Sigmoid colon (tissue), 7 donors: ENCODE results near the gene SIN3B. TPM values are rescaled to one million over a fixed set of nuclear protein-coding genes. Genes with fewer than 3 reads are reported as not detected.

Experiments
- DNase-seq: peaks from one replicate; pipeline ENCODE4 v3.0.0-alpha.2; 2019
- H3K27ac ChIP-seq, 4 donors: fragments of 200-600 bp; sonication (generic); one replicate each; pipeline ENCODE4 v1.5.1; 2016 to 2019; ENCODE audit warnings: mild to moderate bottlenecking in 1 of 4
- H3K27me3 ChIP-seq, 3 donors: fragments of 200-600 bp; sonication (generic); one replicate each; pipeline ENCODE4 v1.5.1; 2019; ENCODE audit warnings: mild to moderate bottlenecking in 1 of 3
- H3K36me3 ChIP-seq, 4 donors: fragments of 200-600 bp; sonication (generic); one replicate each; pipeline ENCODE4 v1.5.1; 2016 to 2019
- H3K4me1 ChIP-seq, 4 donors: fragments of 200-600 bp; sonication (generic); one replicate each; pipeline ENCODE4 v1.5.1; 2017 to 2019
- H3K4me3 ChIP-seq, 4 donors: fragments of 200-600 bp; sonication (generic); one replicate each; pipeline ENCODE4 v1.5.1; 2017 to 2019; ENCODE audit warnings: mild to moderate bottlenecking in 2 of 4, moderate library complexity in 1 of 4
- H3K9me3 ChIP-seq, 4 donors: fragments of 200-600 bp in 3 of 4; sonication (generic) in 3 of 4; one replicate each; pipeline versions ENCODE4 v1.5.1 to v1.6.1; 2013 to 2019
- CTCF ChIP-seq, 4 experiments: fragments of 450-650 bp in 3 of 4; fragments of 200-600 bp in 1 of 4; IDR thresholded peaks; one replicate each; pipeline ENCODE4 v1.5.1; 2016 to 2019; ENCODE audit warnings: antibody characterized with exemption in 4 of 4, mild to moderate bottlenecking in 3 of 4, moderate library complexity in 2 of 4
- EP300 ChIP-seq, 4 donors: sonication (generic); formaldehyde crosslinking; IDR thresholded peaks; one replicate each; pipeline ENCODE4 v1.6.1; 2017; ENCODE audit warnings: antibody characterized with exemption in 4 of 4
- POLR2A ChIP-seq, 2 donors: fragments of 450-650 bp; IDR thresholded peaks; one replicate each; pipeline ENCODE4 v1.6.1; 2016; ENCODE audit warnings: antibody characterized with exemption in 2 of 2, mild to moderate bottlenecking in 2 of 2, moderate library complexity in 2 of 2
- POLR2AphosphoS5 ChIP-seq, 4 donors: sonication (generic); formaldehyde crosslinking; IDR thresholded peaks; one replicate each; pipeline ENCODE4 v1.6.1; 2017; ENCODE audit warnings: antibody characterized with exemption in 4 of 4
- WGBS, 2 donors: extraction: QIAGEN DNeasy Blood & Tissue Kit; methylation state at CpG; one replicate each; pipeline ENCODE4 v1.1.7; 2013; 5-methylcytosine and 5-hydroxymethylcytosine counted together
- intact Hi-C: fragments of 100-400 bp; cut with DNase I; formaldehyde crosslinking; loops from one replicate; pipeline ENCODE4 v1.15.1; 2023
- polyA plus RNA-seq, 3 donors: library from polyadenylated mRNA; stranded (reverse); fragments of 200-250 nt; gene quantifications; one replicate each; pipeline ENCODE4 v1.2.3, GENCODE V29; 2013
- total RNA-seq, 4 donors: library from RNA; depleted of rRNA; stranded (reverse); fragments of >200 nt; gene quantifications; one replicate each; pipeline ENCODE4 v1.1.0, GENCODE V29; 2016
- donor health status: healthy with polysubstance abuse.
- donor health status: Bipolar disorder and iron deficiency.
- donor health status: healthy.

The SIN3B gene
- total and polyA plus RNA-seq, 7 donors: 5.1 to 67.3 (median 24.7) TPM

- Histone ChIP-seq H3K27ac (peak overlapping the region in 2 of 4 donors; percentile 86 to 89), H3K4me1 (peaks cover 0 to 19% (median 17%) of the 10 kb centered on the region in 4 donors), H3K9me3 (no peaks in the 10 kb centered on the region), H3K27me3 (no peaks in the 10 kb centered on the region), H3K36me3 (peaks cover 7 to 47% (median 16%) of the 10 kb centered on the region in 4 donors), H3K4me3 (peak overlapping the region in 2 of 4 donors; percentile 88 to 100)
- TF ChIP-seq POLR2AphosphoS5 (IDR thresholded peaks at IDR 0.05) (no peak), POLR2A (IDR thresholded peaks at IDR 0.05) (no peak), EP300 (IDR thresholded peaks at IDR 0.05) (no peak), CTCF (IDR thresholded peaks at IDR 0.05) (no peak)
- WGBS, 2 donors: 73 to 78% methylated on average over 3 of the region's 3 CpGs
- no peak for DNase-seq
- intact Hi-C loops: loop anchor here (5.0 kb wide), 1 partner anchor 113 kb away; the partner anchor contains the start of gene NWD1
Observed at GRCh38 chr19:16830679-16831078, 1.5 kb downstream of the SIN3B start.

- Histone ChIP-seq H3K27me3 (no peaks in the 10 kb centered on the region), H3K27ac (no peak overlapping the region), H3K4me1 (peaks cover 0 to 13% (median 12%) of the 10 kb centered on the region in 4 donors), H3K4me3 (no peak overlapping the region), H3K36me3 (peaks cover 7 to 56% (median 20%) of the 10 kb centered on the region in 4 donors), H3K9me3 (no peaks in the 10 kb centered on the region)
- intact Hi-C loops: loop anchor here (5.0 kb wide), 1 partner anchor 114 kb away; the partner anchor contains the start of gene NWD1
- no peak for DNase-seq
- 96 to 97% methylated on average over 9 of the region's 9 CpGs for WGBS, 2 donors
- TF ChIP-seq CTCF (IDR thresholded peaks at IDR 0.05): no peak
- TF ChIP-seq EP300 (IDR thresholded peaks at IDR 0.05): no peak
- no peak for TF ChIP-seq POLR2A (IDR thresholded peaks at IDR 0.05)
- no peak for TF ChIP-seq POLR2AphosphoS5 (IDR thresholded peaks at IDR 0.05)
Observed at GRCh38 chr19:16831531-16831930, 2.3 kb downstream of the SIN3B start.

GRCh38 chr19:16834747-16835146 lies 5.5 kb downstream of the SIN3B start:
- 94 to 97% methylated on average over 13 of the region's 13 CpGs for WGBS, 2 donors

GRCh38 chr19:16836115-16837034 lies 7.2 kb downstream of the SIN3B start:
- no peaks in the 10 kb centered on the region for H3K9me3 ChIP-seq
- intact Hi-C loops: no loop called here
- 80 to 86% methylated on average over 23 of the region's 23 CpGs for WGBS, 2 donors
- peaks cover 8 to 95% (median 32%) of the 10 kb centered on the region in 4 donors for H3K36me3 ChIP-seq
- no peak overlapping the region for H3K4me3 ChIP-seq
- H3K27ac ChIP-seq: no peak overlapping the region
- TF ChIP-seq CTCF (IDR thresholded peaks at IDR 0.05) (no peak), EP300 (IDR thresholded peaks at IDR 0.05) (no peak)
- no peaks in the 10 kb centered on the region for H3K4me1 ChIP-seq
- DNase-seq: no peak
- H3K27me3 ChIP-seq: no peaks in the 10 kb centered on the region

More at GRCh38 chr19:16834747-16835146, 5.5 kb downstream of the SIN3B start:
- Histone ChIP-seq H3K36me3 (peaks cover 7 to 84% (median 27%) of the 10 kb centered on the region in 4 donors), H3K9me3 (no peaks in the 10 kb centered on the region), H3K4me3 (no peak overlapping the region), H3K27me3 (no peaks in the 10 kb centered on the region), H3K27ac (no peak overlapping the region), H3K4me1 (peaks cover 0 to 13% (median 10%) of the 10 kb centered on the region in 4 donors)
- DNase-seq: no peak
- intact Hi-C loops: loop anchor here (5.0 kb wide), 1 partner anchor 117 kb away; the partner anchor contains the start of gene NWD1
- TF ChIP-seq POLR2AphosphoS5 (IDR thresholded peaks at IDR 0.05) (no peak), CTCF (IDR thresholded peaks at IDR 0.05) (no peak), EP300 (IDR thresholded peaks at IDR 0.05) (no peak), POLR2A (IDR thresholded peaks at IDR 0.05) (no peak)
